ENCODE data around the gene HOXC12. TPM values are rescaled to one million over a fixed set of nuclear protein-coding genes. Genes with fewer than 3 reads are reported as not detected.
A peak's percentile ranks its signal among the peaks of the same experiment; 100 is the strongest.

HOXC12 gene, protein sequence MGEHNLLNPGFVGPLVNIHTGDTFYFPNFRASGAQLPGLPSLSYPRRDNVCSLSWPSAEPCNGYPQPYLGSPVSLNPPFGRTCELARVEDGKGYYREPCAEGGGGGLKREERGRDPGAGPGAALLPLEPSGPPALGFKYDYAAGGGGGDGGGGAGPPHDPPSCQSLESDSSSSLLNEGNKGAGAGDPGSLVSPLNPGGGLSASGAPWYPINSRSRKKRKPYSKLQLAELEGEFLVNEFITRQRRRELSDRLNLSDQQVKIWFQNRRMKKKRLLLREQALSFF
- total RNA-seq (2014; rRNA removed; shearing (Covaris generic); ENCODE audit: low replicate concordance): 1.5 and 1.9 TPM in 2 replicates

DNA sequence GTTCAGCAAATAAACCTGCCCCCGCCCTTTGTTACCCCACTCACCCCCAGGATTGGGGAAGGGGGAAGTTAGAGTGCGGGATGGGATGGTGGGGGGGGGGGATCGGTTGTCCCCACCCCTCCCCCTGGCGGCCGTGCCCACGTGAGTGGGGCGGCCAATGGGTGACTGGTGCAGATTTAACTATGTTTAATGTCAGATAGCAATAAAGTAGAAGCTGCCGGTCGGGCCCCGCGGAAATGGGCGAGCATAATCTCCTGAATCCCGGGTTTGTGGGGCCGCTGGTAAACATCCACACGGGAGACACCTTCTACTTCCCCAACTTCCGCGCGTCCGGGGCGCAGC, at the start of gene HOXC12:
Gene HOXC12, plus strand, starts transcription at position 210 of the 342 bp plus-strand sequence. Its CDS starts 27 bp downstream, at position 237.
- Histone ChIP-seq H3K4me3 (peak within 1 kb of the TSS; percentile 57), H3K9me3 (no peaks in the 10 kb centered on the region), H3K36me3 (no peaks in the 10 kb centered on the region), H3K27me3 (no peaks in the 10 kb centered on the region)
- peak; percentile 54 for DNase-seq

DNA sequence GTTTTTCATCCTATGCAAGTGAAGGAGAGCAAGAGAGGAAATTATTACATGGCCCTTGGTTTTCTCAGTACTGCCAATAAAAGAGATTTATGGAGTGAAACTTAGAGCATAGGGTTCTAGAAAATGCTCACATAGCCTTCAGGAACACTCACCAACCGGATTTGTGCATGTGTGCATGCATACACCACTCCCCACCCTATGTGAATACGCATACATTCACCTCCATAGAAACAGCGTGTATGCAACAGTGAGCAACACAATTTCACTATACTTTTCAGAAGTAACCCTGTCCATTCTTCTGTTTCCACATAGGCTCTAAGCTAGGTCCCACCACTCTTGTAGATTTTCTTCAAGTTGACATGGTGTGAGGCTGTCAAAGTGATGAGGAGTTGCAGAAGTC, 47.6 kb upstream of the HOXC12 start:
- no peak for DNase-seq

DNA sequence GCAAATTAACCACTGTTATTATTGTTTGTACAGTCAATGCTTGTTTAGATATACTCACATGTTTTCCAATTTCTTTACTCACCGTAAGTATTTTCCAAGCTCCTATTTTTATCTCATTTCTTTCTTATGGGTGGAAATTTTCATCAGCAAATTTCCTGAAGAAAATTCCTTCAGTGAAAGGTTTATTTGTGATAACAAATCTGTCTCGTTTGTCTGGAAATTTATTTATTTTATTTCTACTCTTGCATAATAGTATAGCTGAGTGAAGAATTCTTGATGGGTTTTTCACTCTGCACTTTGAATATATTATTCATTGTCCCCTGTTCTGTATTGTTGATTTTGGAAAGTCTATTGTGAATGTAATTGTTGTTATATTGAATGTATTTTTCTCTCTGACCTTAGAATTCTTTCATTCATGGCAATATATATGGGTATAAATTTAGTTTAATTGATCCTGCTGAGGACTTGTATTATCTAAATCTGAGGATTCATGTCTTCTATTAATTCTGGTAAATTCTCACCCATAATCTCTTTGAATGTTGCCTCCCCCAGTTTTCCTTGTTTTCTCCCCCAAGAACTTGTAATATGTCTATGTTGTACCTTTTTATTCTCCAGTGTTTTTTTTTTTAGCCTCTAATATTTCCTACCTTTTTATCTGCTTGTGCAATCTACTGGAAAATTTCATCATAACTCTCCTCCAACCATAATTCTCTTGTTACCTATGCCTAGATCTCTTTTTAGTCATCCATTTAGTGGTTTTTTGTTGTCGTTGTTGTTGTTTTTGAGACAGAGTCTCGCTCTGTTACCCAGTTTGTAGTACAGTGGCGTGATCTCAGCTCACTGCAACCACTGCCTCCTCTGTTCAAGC, 37.7 kb upstream of the HOXC12 start:
- Histone ChIP-seq H3K36me3 (no peaks in the 10 kb centered on the region), H3K4me3 (no peak overlapping the region), H3K27me3 (no peaks in the 10 kb centered on the region), H3K9me3 (no peaks in the 10 kb centered on the region)
- DNase-seq: no peak

More for the DNA sequence above, 47.6 kb upstream of the HOXC12 start:
- Histone ChIP-seq H3K9me3 (no peaks in the 10 kb centered on the region), H3K4me3 (no peak overlapping the region), H3K27me3 (no peaks in the 10 kb centered on the region), H3K36me3 (no peaks in the 10 kb centered on the region)

DNA sequence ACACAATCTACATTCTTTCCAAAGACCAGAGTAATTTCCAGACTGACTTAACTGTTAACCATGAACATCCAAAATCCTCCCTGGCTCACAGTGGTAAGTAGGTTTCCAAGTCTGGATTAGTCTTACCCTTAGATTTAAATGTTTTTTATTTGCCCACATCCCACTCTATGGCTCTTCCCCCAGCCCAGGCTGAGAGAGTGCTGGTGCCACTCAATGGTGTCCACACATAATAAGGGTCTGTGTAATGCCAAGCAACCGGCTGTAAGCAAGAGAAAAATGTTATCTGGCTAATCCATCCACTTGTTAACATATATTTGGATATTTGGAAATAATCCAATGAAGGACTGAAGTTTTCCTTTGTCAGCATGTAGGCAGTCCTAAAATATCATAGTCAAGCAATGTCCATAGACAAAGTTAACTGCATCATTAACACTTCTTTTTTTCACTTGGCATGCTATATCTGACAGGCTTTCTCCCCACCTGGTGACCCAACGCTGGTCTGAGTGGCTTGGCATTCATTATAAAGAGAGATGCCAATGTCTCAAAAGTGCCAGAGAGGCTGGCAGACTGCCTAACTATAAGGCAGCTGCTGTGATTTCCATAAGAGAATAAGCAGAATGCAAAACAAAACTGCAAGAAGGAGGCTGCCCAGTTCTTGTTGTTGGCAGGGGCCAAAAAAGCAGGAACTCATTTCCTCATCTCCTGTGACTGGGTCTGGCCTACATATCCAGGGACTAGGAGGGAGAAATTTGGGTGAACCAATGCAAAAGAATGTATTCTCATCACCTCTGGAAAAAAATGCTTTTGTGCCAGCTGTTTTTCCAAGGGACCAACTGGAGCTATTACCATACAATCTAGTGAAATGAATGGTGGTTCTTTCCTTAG, 29.9 kb upstream of the HOXC12 start:
- Histone ChIP-seq H3K4me3 (no peak overlapping the region), H3K9me3 (no peaks in the 10 kb centered on the region), H3K36me3 (no peaks in the 10 kb centered on the region), H3K27me3 (peaks cover 2% of the 10 kb centered on the region; the same call in 1 of the 2 replicates)
- peak; percentile 84 for DNase-seq

DNA sequence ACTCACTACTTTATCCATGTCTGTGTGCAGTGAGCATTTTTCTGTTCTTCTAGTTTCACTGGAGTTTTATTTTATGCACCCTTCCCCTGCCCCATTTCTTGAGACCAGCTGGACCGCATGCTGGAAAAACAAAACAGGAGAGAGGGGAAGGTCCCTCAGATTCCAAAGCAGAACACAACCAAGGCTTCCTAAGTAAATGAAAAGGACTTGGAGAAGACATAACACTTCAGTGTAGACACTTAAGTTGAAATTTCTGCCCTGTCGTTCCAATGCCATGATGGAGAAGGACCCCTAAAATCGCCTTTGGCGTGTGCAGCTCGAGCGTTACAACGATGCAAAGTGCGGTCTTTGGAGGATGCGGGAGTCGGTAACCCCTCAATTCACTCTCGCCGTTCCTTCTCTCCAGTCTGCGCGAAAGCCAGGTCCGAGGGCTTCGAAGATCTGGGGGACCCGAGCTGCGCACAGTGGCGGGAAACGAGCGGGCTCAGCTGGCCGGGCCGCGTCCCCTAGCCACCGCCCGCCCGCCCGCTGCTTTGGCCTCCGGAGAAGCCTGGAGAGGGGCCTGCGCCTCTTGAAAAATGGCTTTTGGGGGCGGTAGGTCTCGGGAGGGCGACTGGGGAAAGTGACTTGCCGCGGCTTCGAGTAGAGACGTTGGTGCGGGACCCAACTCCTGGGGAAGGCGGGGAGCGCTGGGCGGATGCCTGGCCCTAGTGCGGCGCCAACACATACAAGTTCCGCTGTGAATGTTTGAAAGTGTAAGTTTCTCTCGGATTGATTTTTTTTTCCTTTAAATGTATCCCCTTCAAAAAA, 27.3 kb upstream of the HOXC12 start:
- peaks cover 2% of the 10 kb centered on the region; the same call in 1 of the 2 replicates for H3K27me3 ChIP-seq
- H3K4me3 ChIP-seq: no peak overlapping the region
- no peak for DNase-seq
- no peaks in the 10 kb centered on the region for H3K9me3 ChIP-seq
- no peaks in the 10 kb centered on the region for H3K36me3 ChIP-seq

DNA sequence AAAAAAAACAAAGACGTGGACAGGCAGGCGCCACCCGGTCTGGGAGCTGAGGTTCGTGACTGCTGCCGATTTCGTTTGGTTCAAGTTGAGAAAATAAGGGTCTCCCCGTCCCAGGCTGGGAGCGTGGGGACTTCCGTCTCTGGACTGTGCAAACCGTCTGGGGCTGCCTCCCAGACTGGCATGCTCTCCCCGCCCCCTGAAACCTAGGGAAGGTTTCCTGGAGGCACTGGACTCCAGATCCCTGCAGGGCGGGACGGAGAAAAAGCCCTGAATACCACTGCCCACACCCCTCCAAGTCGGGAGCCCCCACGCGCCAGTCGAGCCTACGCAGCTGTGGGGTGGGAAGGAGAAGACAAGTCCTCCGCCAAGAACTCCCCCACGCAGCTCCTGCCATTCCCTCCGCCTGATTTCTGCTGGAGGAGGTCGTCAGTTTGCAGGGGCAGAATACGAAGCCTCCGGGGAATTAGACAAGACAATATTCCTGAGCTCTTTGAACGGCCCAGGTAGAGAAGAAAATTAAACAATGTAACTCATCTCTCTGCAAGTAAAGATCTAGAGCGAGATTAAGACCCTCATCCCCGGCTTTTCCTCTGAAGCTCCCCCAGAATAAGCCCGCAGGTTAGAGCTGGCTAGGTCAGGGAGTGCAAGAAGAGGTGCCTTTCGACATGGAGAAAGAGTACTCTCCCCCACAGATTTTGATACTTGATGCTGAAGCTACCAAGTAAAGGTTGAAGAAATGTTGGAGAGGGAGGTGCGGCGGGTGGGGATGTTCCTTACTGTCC, 26.5 kb upstream of the HOXC12 start:
- H3K9me3 ChIP-seq: no peaks in the 10 kb centered on the region
- no peaks in the 10 kb centered on the region for H3K36me3 ChIP-seq
- no peak overlapping the region for H3K4me3 ChIP-seq
- H3K27me3 ChIP-seq: peaks cover 2% of the 10 kb centered on the region; the same call in 1 of the 2 replicates
- peak; percentile 8 for DNase-seq

DNA sequence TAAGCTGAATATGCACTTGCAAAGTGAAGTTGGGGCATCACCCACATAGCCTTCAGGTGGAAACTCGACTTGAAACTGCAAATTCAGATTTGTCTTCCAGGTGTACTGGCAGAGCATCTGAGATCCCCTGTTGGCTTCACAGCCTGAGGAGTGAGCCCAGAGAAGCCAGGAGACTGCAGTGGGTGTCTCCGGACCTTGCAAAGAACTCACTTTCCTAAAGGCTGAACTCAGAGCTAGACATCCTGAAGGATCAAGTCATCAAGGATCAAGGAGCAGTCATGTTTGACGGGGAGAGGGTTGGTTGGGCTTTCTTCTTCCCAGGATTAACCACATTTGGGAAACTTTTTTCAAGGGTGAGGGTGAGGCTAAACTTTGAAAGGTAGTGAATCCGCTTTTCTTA, 25.2 kb upstream of the HOXC12 start:
- no peak for DNase-seq
- Histone ChIP-seq H3K9me3 (no peaks in the 10 kb centered on the region), H3K4me3 (no peak overlapping the region), H3K27me3 (peaks cover 2% of the 10 kb centered on the region; the same call in 1 of the 2 replicates), H3K36me3 (no peaks in the 10 kb centered on the region)

DNA sequence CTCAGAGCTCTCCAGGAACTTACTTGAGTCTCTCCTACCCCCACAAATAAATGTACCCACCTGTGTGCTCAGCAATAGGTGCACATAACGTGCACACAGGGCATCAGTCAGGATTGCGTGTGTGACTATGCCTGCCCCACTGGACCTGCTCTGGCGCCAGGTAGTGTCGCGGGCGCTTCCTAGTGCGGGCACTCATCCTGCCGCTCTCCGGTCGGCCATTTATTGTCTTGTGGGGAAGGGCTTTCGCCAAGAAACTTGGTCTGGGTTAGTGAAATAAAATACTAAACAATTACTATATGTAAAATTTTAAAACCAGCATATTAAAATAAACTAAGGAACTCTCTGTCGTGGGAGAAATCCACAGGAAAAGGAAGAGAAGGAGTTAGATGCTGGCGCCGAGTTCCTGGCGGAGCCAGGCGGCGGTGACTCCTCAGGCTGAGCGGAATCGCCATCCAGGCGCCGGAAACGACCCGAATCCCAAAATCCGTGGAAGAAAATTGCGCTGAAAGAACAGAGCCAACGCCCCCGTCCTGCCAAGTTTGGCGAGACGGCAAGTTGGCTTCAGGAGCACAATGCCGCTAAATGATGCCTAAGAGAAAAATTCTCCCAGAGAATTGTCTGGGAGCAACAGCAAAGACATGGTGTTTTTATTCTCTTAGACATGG, 24.0 kb upstream of the HOXC12 start:
- peak; percentile 66 for DNase-seq
- H3K4me3 ChIP-seq: peak overlapping the region; percentile 30
- no peaks in the 10 kb centered on the region for H3K9me3 ChIP-seq
- H3K27me3 ChIP-seq: peaks cover 2% of the 10 kb centered on the region; the same call in 1 of the 2 replicates
- H3K36me3 ChIP-seq: no peaks in the 10 kb centered on the region

DNA sequence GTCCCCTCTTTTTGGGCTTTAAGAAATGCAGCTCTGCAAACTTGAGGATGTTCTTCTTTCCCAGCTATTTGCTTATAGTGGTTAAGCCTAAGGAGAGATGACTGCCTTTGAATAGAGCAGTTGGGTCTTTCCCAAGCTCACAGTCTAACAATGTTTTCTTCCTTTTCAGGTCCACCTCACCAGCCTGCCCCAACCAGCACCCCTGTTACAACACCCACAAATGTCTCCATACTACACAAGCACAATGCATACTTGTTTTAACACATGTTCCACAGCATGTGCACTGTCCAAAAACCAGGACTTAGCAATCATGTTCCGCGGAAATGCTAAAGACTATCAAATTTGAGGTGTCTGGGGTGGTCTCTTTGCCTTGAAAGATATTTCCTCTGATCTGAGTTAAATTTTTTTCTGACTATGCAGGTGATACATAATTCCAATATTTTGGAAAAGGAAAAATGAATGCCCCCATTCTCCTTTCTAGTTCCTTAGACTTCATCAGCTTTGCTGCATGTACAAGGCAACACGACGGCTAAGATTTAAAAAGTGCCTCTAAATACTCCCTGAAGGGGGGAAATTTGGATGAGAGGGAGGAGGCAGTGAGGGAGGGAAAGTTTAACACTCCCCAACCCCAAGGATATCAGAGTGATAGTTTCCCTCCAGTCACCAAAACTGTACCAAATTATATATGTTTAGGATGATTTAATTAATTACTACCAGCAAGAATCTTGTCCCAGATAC, 22.7 kb upstream of the HOXC12 start:
- H3K9me3 ChIP-seq: no peaks in the 10 kb centered on the region
- no peaks in the 10 kb centered on the region for H3K36me3 ChIP-seq
- DNase-seq: no peak
- H3K4me3 ChIP-seq: no peak overlapping the region
- peaks cover 2% of the 10 kb centered on the region; the same call in 1 of the 2 replicates for H3K27me3 ChIP-seq

DNA sequence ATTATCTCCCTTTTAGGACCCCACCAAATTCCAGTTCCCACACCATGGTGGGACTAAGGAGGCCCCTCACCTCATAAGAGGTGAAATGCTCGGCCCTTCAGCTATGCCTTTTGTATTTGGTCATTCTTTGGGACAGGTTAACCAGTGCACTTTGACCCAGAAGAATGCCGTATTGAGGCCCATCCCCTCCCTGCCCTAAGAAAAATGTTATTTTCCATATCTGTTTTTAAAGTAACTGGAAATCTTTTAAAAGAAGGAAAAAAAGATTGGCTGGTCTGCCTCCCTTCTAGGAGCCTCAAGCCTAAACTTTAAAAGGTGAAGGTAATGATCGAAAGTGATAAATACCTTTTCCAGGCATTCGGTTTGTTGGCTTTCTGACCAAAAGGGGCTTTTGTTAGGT, 21.8 kb upstream of the HOXC12 start:
- no peaks in the 10 kb centered on the region for H3K36me3 ChIP-seq
- DNase-seq: no peak
- H3K27me3 ChIP-seq: peaks cover 2% of the 10 kb centered on the region; the same call in 1 of the 2 replicates
- H3K9me3 ChIP-seq: no peaks in the 10 kb centered on the region
- H3K4me3 ChIP-seq: no peak overlapping the region

DNA sequence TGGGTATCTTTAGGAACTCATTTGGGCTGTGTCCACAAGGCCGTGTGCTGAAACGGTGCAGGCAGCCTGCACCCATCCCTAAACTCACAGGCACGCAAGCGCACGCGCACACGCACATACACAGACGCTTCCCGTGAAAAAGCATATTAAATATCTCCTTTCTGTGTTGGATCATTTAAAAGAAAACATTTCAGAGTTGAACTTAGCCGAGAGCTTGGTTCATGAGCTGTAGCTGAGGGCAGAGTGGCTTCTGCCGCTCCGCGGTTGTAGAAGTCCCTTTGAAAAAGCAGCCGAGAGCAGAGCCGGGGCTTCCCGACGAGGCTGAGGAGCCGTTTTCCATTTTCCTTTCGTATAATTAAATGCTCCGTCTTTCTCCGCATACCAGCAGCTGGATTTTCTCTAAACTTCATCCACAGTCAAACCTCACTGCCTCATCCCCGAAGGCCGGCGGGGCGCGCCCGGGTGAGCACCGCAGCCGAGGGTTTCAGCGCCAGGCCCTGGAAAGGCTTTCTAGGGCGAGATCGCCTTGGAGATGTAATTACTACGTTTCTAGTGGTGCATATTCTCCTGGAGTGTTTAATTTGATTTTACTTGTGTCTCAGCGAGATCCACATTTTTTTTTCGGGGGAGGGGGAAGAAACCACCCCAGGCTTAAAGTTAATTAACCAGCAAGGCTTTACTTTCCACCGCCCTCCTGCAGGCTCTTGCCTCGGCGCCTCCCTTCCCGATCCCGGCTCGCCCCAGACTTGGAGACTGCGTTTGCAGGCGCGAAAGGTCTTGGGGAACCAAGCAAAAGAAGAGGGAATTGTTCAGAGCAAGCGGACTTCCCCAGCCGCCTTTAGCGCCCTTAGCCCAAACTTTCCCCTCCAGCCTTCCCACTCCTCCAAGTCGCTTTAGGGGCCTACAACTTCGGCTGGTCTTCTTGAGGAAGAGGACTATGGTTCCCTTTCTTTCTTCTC, 19.0 kb upstream of the HOXC12 start:
- DNase-seq: no peak
- Histone ChIP-seq H3K36me3 (no peaks in the 10 kb centered on the region), H3K4me3 (no peak overlapping the region), H3K9me3 (no peaks in the 10 kb centered on the region), H3K27me3 (no peaks in the 10 kb centered on the region)

DNA sequence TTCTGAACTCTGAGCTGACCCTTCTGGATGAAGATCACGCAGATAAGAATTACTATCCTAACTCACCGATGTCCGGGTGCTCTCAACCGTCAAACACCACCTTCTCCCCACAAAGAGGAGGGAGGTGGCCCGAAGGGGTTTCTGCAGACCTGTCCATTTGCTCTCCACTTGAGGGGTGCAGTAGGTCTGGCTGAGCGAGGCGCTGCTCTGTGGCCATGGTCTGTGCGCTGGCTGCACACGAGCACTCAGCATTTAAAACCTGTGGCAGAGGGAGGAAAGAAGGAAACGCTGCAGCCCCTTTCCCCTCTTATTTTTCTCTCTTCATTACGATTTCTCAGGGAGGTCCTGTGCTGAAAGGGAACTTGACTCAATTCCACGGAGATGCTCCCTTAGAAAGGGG, 17.6 kb upstream of the HOXC12 start:
- no peak for DNase-seq
- H3K36me3 ChIP-seq: no peaks in the 10 kb centered on the region
- H3K9me3 ChIP-seq: no peaks in the 10 kb centered on the region
- no peak overlapping the region for H3K4me3 ChIP-seq
- no peaks in the 10 kb centered on the region for H3K27me3 ChIP-seq

DNA sequence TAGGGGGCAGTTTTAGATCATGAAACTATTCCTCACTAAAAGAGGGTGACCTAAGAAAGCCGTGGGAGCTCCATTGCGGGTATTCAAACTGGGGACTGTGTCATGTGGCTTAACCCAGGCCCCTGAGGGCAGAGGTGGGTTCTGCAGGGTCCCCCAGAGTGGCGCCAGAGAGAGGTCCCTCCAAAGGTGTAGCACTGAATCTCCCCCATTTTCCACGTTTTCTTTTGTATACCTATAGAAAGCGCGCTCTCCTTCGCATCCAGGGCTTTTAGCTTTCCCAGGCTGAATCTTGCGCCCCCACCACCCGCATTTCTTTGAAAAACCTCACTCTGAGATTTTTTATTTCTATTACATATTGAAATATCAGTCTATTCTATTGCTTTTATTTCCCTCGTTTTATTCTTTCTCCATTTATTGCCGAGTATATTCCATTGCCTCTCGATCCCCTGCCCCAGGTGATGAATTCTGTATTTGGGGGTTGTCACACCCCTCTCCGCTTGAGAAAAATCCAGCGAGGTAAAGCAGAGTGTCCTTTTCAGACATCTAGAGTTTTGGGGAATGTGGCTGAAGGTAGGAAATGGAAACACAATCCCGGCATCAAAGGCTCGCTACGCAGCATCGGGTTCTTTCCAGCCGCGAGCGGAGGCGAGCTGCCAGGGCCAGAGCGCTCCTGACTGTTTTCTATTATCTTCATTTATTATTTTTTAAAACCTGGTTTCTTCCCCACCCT, 16.9 kb upstream of the HOXC12 start:
- no peaks in the 10 kb centered on the region for H3K9me3 ChIP-seq
- peak overlapping the region; percentile 63 for H3K4me3 ChIP-seq
- H3K36me3 ChIP-seq: no peaks in the 10 kb centered on the region
- H3K27me3 ChIP-seq: no peaks in the 10 kb centered on the region
- DNase-seq: no peak

Data from MG63 (cell line).